ENCODE measurements around the gene DPP10. TPM values are rescaled to one million over a fixed set of nuclear protein-coding genes. Genes with fewer than 3 reads are reported as not detected.
"Not testable (repeated sequence)": the region's sequence is repeated elsewhere in the genome, so short reads cannot be mapped to it uniquely, and the experiment has no call there.

Gene DPP10
- total RNA-seq (2014; rRNA removed; shearing (Covaris generic); ENCODE audit: low replicate concordance) = 0.61 TPM in 2 replicates

- in situ Hi-C loops (cut with HindIII; ENCODE audit: low pct_unique_long_range_greater_than_20kb, low sequenced_read_pairs) = no loop called here
- peak; percentile 35 for DNase-seq (ENCODE audit: low read depth)
Observed at GRCh38 chr2:114442510-114442909, at the start of gene DPP10. TSS of gene DPP10 (plus strand) at chr2:114442641.

GRCh38 chr2:114400890-114401289 lies 41.6 kb upstream of the DPP10 start:
- in situ Hi-C loops (cut with HindIII; ENCODE audit: low pct_unique_long_range_greater_than_20kb, low sequenced_read_pairs) = no loop called here
- DNase-seq (ENCODE audit: low read depth) = no peak

DNA sequence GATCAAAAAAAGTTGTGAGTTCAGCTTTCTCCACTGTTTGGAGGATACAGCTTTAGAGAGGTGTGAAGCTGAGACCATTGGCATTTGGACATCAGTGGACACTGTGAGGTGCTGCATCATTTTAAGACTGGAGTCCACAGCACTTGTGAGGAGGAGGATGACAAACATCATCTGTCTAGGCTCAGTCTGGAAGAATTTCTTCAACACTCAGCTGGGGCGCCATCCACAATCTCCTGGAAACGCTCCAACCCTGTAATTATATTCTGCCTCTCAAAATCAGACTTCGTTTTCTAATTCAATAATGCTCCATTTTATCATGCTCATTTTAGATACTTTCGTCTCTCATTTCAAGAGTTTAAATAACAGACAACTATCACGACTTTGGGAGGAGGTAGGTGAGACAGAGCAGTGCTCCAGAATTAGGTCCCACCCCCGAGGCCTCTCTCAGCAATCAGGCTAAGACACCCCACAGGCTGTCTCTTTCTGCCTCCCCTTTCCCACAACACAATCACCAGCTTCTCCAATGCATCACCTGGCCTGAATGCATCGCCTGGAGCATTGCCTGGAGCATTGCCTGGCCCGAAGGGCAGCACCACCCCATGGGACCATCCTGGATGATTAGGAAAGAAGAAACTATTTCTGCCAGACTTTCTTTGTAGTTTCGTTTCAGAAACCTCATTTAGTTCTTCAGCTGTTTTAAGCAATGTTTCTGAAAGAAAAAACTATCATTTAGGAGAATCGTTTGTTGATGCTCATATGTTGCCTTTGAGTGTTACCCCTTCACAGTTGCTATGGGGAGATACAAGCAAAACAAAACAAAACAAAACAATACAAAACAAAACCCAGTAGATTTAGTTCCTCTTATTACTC lies 37.0 kb upstream of the DPP10 start:
- in situ Hi-C loops (cut with HindIII; ENCODE audit: low pct_unique_long_range_greater_than_20kb, low sequenced_read_pairs) = no loop called here
- no peak for DNase-seq (ENCODE audit: low read depth)

DNA sequence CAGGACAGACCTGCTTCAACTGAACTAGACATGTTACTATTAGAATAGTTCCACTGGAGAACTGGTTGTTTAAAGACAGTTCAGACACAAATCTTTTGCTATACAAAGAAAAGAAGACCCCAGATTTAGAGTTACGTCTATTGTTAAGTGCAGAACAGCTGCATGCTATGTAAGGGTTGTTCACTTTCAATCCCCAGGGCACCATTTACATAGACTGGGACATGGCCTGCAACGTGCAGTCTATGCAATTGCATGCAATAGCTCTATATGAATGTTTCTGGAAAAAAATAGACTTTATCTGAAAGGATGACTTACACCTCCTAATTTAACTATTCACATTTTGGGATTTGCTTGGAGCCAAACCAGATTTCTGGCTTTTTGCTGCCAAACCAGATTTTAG lies 36.1 kb upstream of the DPP10 start:
- in situ Hi-C loops (cut with HindIII; ENCODE audit: low pct_unique_long_range_greater_than_20kb, low sequenced_read_pairs) = no loop called here
- no peak for DNase-seq (ENCODE audit: low read depth)

DNA sequence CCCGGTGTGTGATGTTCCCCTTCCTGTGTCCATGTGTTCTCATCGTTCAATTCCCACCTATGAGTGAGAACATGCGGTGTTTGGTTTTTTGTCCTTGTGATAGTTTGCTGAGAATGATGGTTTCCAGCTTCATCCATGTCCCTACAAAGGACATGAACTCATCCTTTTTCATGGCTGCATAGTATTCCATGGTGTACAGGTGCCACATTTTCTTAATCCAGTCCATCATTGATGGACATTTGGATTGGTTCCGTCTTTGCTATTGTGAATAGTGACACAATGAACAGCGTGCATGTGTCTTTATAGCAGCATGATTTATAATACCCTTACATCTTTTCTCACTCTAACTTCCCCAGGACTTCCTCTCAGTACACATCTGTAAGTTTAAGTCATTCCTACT lies 35.1 kb upstream of the DPP10 start:
- in situ Hi-C loops (cut with HindIII; ENCODE audit: low pct_unique_long_range_greater_than_20kb, low sequenced_read_pairs); DNase-seq (ENCODE audit: low read depth): not testable (repeated sequence)

DNA sequence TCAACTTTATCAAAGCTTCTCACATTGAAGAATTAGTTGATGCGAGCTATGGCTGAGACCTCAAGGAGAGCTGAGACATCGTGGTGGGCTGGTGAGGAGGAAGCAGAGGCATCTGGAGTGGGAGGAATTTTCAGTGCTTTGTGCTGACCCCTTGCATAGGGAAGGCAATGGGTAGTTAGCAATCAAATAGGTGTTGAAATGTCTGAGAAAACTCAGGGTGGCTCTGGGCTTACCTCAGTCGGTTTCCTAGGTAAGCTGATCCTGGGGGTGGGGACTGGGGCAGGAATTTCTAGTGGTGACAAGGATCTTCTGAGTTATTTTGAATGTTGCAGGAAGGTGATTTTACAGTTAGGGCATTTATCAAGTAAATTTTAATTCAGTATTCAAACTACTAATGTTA lies 20.7 kb upstream of the DPP10 start:
- DNase-seq (ENCODE audit: low read depth) = no peak
- in situ Hi-C loops (cut with HindIII; ENCODE audit: low pct_unique_long_range_greater_than_20kb, low sequenced_read_pairs) = no loop called here

DNA sequence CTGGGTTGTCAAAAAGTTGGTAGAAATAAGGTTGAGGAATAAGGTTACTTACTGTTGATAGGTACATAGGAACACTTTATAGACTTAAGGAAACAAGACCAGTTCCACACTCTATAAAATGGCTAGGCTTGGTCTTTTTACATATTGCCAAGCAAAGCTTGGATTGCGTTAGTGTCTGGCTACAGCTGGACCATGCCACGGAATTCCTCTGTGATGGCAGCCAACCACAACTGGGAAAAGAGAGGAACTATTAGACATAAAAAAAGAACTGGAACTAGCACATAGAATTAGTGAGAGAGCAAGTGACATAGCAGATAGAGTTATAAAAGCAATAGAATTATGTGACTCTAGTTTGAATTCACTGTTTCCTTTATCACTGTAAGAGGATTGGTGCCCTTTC lies 17.7 kb upstream of the DPP10 start:
- in situ Hi-C loops (cut with HindIII; ENCODE audit: low pct_unique_long_range_greater_than_20kb, low sequenced_read_pairs) = no loop called here

DNA sequence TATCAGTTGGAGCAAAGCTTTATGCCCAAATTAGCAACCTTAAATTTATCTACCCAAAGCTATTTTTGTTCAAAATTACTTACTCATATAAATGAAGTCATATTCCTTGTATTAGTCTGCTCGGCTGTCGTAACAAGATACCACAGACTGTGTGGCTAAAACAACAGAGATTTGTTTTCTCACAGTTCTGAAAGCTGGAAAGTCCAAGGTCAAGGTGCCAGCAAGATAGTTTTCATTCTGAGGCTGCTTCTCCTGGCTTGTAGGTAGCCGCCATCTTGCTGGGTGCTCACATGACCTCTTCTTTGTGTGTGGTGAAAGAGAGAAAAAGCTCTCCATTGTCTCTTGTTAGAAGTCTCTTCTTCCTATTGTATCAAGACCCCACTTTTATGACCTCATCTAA lies 15.7 kb upstream of the DPP10 start:
- DNase-seq (ENCODE audit: low read depth) = no peak
- in situ Hi-C loops (cut with HindIII; ENCODE audit: low pct_unique_long_range_greater_than_20kb, low sequenced_read_pairs) = no loop called here

More for the DNA sequence above, 17.7 kb upstream of the DPP10 start:
- no peak for DNase-seq (ENCODE audit: low read depth)

DNA sequence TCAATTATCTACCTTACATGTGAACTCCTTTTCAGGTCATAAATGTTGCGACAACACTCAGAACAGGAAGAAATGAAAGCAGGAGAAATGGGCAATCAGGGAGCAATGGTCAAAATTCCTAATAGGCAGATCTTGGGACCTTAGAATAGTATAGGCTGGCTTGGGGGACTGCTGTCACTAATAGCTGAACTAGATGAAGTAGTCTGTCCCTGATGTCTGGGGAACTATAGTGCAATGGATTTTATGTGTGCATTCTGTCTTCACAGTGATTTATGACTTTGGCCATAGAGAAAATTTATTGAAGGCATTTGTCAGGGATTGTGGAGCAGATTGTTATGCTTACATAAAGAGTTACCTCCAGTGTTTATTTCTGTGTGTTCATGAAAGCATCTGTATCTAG lies 6.1 kb upstream of the DPP10 start:
- no peak for DNase-seq (ENCODE audit: low read depth)
- in situ Hi-C loops (cut with HindIII; ENCODE audit: low pct_unique_long_range_greater_than_20kb, low sequenced_read_pairs) = no loop called here

DNA sequence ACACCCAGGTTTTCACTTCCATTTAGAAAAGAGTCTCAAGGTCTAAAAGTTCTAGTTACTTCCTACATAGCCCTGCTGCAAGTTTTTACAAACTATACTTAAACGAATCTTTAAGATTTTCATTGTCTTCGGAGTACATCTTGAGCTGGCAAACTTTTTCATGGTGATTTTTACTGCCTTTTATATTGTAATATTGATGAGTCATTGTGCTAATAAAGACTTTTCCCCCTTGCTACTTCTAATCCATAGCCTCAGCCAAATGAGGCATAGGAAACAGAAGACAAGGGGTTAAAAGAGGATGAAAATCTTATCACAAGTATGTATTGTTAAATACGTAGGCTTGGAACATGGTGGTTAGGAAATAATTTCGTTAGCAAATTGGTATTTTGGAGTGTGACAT lies 4.1 kb downstream of the DPP10 start:
- in situ Hi-C loops (cut with HindIII; ENCODE audit: low pct_unique_long_range_greater_than_20kb, low sequenced_read_pairs) = no loop called here
- DNase-seq (ENCODE audit: low read depth) = no peak

DNA sequence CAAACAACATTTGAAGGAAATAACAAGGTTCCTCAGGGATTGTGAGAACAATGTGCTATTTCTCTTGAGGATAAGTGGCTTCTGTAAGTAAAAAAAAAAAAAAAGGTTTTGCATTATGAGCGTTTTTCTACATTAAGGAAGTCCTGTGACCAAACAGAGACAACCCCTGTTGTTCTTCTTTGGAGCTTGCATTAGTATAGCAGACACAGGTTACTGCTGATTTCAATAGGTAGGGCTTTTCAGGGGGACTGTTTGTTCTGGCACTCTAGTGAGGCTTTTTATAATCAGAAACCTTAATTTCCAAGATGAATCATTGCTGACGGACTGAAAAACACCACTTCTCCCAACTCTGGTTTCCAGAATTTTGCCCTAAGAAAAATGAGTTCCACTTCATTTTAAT lies 8.2 kb downstream of the DPP10 start:
- in situ Hi-C loops (cut with HindIII; ENCODE audit: low pct_unique_long_range_greater_than_20kb, low sequenced_read_pairs) = no loop called here
- DNase-seq (ENCODE audit: low read depth) = no peak

GRCh38 chr2:114456566-114456965 lies 14.1 kb downstream of the DPP10 start:
- DNase-seq (ENCODE audit: low read depth) = no peak
- in situ Hi-C loops (cut with HindIII; ENCODE audit: low pct_unique_long_range_greater_than_20kb, low sequenced_read_pairs) = no loop called here

GRCh38 chr2:114457956-114458355 lies 15.5 kb downstream of the DPP10 start:
- in situ Hi-C loops (cut with HindIII; ENCODE audit: low pct_unique_long_range_greater_than_20kb, low sequenced_read_pairs) = no loop called here
- no peak for DNase-seq (ENCODE audit: low read depth)

DNA sequence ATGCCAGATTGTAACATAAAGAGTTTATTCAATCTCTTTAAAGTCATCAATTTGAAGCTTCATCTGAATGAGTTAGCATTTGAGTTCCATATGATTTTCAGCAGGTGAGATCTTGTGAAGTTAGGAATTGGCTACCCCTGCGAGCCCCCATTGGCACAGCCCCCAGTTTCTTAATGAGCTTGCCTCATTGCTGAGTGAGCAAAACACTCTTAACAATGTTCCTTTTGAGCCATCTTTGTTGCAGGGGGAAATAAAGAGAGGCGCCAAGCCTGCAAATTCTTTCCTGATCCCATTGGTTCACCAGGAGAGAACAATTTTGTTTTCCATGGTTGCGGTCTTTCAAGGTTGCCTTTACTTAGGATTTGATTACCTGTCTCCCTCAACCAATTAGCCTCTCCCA lies 18.7 kb downstream of the DPP10 start:
- DNase-seq (ENCODE audit: low read depth) = no peak
- in situ Hi-C loops (cut with HindIII; ENCODE audit: low pct_unique_long_range_greater_than_20kb, low sequenced_read_pairs) = no loop called here

DNA sequence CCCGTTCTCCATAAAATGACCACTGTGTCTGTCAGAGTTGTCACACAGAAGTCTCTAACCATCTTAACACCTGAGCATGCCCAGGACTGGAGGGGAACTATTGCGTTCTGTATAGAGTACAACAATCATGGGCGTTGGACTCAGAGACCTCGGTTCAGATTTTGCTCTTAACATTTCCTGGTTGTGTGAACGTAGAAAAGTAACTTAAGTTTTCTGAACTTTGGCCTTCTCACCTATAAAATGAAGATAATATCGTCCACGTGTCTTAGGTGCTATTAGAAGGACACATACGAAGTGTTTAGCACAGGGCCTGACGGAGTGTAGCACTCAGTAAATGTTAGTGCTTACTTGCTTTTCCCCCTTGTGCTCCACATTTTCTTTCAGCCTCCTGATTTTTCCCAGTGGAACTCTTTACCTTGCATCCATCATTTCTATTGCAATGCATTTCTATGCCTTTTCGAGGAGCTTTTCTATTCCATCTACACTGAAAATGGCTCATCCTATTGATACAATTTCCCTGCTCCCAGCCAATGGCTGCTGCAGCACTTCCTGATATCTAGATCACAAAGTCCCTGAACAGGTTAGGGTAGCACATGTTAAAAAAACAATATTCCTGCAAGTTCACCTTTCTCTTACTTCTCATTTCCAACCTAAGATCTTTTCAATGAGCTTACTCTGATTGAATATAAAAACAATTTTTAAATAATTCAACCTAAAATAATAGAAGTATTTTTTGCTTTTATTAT lies 22.7 kb downstream of the DPP10 start:
- DNase-seq (ENCODE audit: low read depth) = no peak
- in situ Hi-C loops (cut with HindIII; ENCODE audit: low pct_unique_long_range_greater_than_20kb, low sequenced_read_pairs) = no loop called here

DNA sequence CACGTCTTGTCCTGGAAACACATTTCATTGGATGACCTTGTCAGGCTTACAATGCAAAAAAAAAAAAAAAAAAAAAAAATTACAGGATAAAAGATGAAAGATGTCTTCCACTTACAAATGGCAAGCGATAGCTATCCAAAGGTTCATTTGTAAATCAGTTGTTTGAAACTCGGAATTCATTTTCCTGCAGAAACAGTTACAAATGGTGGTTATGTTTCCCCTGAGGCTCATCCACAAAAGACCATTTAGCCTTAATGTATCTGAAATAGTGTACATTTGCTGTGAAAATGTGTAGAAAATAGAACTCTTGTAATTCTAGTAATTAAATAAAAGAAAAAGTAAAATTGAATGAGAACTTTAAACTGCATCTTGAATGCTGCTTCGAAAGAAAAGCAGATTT lies 25.9 kb downstream of the DPP10 start:
- in situ Hi-C loops (cut with HindIII; ENCODE audit: low pct_unique_long_range_greater_than_20kb, low sequenced_read_pairs) = no loop called here
- no peak for DNase-seq (ENCODE audit: low read depth)

GRCh38 chr2:114472246-114472645 lies 29.8 kb downstream of the DPP10 start:
- no peak for DNase-seq (ENCODE audit: low read depth)
- in situ Hi-C loops (cut with HindIII; ENCODE audit: low pct_unique_long_range_greater_than_20kb, low sequenced_read_pairs) = no loop called here

DNA sequence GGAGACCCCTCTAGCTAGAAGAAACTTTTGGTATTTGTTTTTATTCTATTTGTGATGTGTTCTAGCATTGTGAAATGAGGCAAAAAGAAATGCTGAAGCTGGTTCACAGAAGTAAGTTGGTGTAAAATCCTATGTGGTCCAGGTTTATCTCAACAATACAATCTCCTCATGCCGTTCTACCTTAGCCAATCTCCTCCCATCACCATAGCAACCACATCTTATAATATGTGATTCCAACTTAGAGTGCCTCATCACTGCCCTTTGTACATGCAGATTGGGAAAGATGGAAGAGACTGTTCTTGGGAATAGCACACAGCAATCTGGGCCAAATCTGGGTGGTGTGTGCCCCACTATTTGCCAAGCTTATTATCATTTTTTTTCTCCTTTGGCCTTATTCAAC lies 30.3 kb downstream of the DPP10 start:
- in situ Hi-C loops (cut with HindIII; ENCODE audit: low pct_unique_long_range_greater_than_20kb, low sequenced_read_pairs) = no loop called here
- no peak for DNase-seq (ENCODE audit: low read depth)

DNA sequence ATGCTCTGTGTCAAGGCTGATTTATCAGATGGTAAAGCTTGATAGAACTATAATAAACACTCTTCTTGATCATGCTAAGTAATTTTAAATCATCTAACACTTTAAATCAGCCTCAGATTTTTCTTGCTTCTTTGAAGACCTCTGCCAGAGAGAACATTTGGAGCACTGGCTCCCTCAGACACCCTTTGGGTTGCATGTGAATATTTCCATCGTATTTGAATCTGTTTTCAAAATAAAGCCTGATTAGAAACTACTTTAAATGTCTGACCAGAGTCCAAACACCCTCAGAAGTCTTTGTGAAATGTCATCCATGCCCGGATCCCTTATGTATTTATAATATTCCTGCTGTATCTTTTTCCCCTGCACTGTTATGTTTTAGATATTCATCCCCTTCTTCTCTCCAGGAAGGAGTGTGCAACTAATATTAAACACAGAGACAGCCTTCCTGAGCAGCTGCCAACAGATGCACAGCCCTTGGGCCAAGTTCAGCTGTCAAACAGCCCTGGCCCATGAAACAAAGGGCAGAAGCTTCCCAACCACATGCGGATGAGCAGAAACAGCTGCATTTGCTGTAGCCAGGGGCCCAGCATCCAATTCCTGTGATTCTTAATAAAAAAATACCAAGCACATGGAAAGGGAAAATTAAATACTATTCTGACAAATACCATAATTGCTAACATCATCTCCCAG lies 46.5 kb downstream of the DPP10 start:
- in situ Hi-C loops (cut with HindIII; ENCODE audit: low pct_unique_long_range_greater_than_20kb, low sequenced_read_pairs) = no loop called here
- no peak for DNase-seq (ENCODE audit: low read depth)
